Retina (tissue), 1 donor: ENCODE measurements around the gene MYO1E.
"Not testable (repeated sequence)": the region's sequence is repeated elsewhere in the genome, so short reads cannot be mapped to it uniquely, and the experiment has no call there.

ENCODE experiments used
- DNase-seq: peaks from one replicate; pipeline ENCODE4 v3.0.0-alpha.2; 2016

MYO1E gene

DNA sequence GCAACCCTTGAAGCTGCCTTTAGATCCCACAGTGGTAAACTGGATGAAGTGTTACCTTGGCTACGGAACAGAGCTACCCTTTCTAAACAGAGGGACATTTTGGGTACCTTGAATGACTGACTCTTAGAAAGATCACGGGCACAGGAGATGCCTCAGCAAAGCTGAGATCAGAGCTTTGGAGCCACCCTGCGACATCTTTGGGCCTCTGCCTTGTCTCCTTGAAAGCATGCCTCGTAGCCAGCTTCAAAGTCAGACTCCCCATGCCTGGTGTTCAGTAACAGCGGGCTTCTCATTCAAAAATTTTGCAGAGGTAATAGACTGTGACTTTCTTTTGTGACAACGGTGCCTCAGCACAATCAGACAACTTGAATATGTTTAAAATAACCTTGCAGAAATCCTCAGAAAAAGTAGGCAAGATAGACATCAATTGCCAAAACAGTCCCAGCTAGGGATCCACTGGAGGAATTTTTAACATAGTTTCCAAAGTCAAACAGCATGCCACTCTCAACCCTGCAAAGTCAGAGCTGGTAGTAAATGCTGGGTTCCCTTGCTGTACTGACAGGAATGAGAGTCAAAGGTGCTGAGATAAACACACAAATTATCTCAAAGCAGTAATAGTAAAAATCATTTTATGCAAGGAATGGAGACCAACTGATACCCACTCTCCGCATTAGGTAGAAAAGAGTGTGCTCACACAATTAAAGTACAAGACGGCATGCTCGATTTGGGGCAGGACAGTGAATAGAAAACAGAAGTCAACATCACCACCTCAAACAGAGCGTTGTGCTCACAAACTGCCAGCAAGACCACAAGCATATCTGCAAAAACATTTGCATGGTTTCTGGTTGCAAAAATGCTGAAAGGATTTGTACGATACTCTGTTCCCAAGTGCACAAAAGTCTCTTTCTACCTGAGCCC is 82.1 kb downstream of the MYO1E start:
- DNase-seq, result peak; percentile 21

DNA sequence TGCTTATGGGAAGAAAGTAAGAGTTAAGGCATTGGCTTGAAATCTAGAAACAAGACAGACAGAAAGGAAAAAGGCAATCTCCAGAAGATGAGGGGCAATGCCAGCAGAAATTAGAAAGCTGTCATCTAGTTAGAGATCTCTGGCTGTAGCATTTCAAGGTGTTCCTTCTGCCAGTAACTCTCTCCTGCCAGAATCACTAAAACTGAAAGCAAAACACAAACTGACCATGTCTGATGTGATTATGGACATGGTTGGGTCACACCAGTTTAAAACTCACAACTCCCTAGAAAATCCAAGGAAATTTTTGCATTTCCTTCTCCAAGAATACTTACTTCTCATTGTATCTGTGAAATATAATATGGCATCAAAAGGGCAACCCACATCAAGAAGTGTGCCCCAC is 83.1 kb downstream of the MYO1E start:
- DNase-seq, result no peak

GRCh38 chr15:59283717-59284391 is 88.8 kb downstream of the MYO1E start:
- DNase-seq, result no peak

GRCh38 chr15:59282515-59283337 is 89.9 kb downstream of the MYO1E start:
- no peak for DNase-seq

- DNase-seq, result no peak
Observed at GRCh38 chr15:59281699-59282098, 91.0 kb downstream of the MYO1E start.

- no peak for DNase-seq
Observed at GRCh38 chr15:59280855-59281254, 91.8 kb downstream of the MYO1E start.

DNA sequence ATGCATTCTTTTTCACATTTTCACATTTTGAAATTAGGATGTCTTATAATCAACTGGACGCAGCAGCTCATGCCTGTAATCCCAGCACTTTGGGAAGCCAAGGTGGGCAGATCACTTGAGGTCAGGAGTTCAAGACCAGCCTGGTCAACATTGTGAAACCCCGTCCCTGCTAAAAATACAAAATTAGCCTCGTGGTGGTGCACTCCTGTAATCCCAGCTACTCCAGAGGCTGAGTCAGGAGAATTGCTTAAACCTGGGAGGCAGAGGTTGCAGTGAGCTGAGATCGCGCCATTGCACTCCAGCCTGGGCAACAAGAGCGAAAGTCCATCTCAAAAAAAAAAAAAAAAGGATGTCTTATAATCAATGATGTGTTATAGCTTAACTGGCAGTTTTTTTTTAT is 92.4 kb downstream of the MYO1E start:
- DNase-seq, result not testable (repeated sequence)

DNA sequence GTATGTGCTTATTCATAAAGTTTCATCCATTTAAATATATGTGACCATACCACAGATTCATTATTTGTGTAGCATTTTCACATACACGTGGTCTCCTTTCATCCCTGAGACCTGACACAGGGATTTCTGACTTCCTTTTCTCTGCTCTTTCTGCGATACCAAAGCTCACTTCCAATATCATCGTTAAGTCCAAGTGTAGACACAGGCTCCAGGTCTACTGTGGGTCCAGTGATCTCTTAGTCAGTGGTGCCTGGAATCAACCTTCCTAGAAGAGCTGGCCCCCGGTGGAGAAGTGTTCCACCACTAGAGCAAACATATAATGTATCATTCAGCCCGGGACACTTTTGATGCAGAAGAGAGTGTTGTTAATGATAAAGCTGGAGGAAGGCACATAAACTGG is 93.6 kb downstream of the MYO1E start:
- no peak for DNase-seq

DNA sequence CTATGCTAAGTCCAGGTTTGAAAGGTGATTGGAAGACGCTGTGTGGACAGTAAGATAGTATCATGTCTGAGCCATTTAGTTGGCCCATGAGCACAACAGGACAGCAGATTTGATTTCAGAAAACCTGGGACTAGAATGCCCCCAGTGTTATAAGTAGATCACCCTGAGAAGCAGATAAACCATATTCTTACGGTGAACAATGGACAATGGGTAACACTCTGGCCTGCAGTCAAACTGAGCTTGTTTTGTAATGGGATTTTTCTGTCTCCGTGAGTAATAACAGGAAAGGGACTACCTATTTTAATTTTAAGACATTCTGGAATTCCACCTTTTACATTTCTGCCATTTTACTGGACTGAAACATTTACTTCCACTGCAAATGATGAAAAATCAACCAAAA is 94.6 kb downstream of the MYO1E start:
- DNase-seq, result no peak

DNA sequence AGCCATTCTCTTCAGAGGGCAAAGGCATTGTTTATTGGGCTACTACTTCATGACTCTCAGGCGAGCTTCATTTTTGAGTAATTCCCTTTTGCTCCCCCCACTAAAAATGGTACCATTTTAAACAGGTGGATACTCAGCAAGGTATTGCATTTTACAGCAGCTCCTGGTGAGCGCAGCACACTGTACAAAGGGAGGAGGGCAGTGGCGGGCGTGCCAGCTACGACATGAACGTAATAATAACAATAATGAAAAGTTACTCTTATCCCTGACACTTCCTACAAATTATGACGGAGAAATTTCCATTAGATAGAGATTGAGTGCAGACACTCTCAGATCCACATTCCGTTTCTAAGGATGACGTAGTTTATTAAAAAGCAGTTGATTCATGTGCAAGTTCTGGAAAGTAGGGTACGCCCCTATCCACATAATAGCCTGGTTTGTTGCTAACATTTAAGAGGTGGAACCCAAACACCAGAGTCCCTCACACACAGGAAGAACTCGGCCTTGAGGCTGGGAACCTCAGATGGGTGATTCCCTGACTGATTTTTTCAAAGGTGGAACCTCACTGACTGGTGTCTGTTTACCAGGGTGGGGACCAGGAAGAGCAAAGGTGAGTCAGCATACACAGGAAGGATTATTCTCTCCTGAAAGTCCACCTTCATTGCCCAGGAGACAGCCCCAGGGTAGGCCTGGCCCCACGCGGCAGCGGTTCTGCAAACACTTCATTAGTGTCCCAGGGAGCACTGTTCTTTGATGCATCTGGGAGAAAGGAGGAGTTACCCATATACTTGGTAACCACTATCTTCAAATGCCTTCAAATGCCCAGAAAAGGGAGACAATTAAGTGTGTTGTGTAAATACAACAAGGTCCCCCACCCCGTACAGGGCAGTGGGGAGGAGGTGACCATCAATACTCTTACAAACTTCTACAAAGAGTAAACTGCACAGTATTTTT is 96.2 kb downstream of the MYO1E start:
- DNase-seq, result no peak

GRCh38 chr15:59274126-59274970 is 98.3 kb downstream of the MYO1E start:
- DNase-seq, result no peak

GRCh38 chr15:59273234-59273633 is 99.4 kb downstream of the MYO1E start:
- no peak for DNase-seq

DNA sequence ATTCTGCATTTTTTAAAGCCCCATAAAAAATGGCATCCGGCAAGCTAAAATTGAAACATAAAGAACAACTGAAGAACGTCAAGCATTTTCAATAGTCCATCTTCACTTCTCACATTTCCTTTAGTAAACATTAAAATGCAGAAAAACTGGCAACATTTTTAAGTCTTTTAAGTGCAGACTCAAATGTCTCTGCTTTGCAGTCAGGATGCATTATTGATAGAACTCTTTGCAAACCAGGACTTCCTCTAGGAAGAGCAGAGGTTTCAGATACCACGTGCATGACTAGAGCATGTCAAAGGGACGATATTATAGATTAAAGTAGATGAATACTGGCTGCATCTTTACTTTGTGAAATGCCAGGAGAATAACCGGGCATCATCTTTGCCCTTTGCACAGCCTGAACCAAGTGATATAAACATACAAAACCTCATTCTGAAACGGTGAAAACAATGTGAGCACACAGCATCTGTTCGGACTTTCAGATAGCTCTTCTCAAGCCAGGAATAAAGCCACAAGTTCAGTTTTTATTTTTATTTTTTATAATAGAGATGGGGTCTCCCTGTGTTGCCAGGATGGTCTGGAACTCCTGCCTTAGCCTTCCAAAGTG is 101.0 kb downstream of the MYO1E start:
- no peak for DNase-seq

- DNase-seq, result no peak
Observed at GRCh38 chr15:59268852-59269407, 103.7 kb downstream of the MYO1E start.

DNA sequence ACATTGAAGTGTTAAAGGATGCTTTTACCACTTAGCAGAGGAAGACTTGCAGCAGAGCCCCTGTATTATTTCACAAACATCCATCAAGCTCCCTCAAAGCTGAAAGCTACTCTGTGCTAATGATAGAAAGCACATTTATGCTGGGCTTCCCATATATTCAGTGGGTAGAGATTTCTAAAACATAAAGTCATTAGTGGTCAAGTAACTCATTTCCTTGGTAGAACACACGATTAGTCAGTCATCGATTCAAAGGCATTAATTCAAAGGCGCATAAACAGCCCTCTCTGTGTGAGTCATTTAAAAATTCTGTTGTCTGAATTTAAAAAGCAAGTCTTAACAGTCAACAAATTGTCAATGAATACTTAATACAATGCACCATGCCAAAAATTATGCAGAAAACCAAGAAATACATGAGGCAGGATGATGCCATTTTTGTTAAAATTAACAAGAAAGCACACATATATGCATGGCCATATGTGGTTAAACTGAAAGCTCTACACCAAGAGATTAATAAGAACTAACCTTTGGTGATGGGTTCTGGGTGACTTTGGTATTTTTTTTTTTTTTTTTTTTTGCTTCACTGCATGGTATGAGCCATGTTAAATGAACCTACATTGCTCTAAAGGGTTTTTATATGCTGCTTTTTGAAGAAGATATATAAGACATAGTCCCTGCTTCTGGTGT is 104.4 kb downstream of the MYO1E start:
- DNase-seq, result no peak

GRCh38 chr15:59266028-59266427 is 106.6 kb downstream of the MYO1E start:
- DNase-seq, result no peak

GRCh38 chr15:59262316-59262715 is 110.4 kb downstream of the MYO1E start:
- no peak for DNase-seq

DNA sequence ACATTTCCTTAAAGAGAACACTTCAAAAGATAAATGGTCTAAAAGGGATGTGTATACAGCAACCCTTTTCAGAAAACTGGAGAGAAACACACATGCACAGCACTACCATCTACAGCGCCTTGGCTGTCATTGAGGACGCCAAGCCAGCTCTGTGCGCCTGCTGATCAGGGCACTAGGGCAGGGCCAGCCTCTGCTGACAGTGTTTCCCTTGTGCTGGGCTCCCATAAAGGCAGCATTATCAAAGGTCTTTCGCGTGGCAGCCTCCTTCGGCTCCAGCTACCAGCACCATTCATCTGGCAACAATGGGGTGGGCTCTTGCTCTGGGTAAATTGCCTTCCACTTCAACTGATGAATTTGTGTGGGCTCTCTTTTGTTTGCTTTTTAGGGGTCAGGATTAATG is 112.6 kb downstream of the MYO1E start:
- peak; percentile 47 for DNase-seq

GRCh38 chr15:59259137-59259943 is 113.3 kb downstream of the MYO1E start:
- DNase-seq, result no peak
